OCI-LY3 (cell line): ENCODE results near the gene CCDC194.

ENCODE experiments used
- H2AFZ ChIP-seq: fragments of 200-600, 300-600 bp; shearing (Covaris generic); 2 replicates; pipeline ENCODE4 v1.6.0; 2014; ENCODE audit warnings: antibody characterized with exemption, low read depth, low read length
- H3K27ac ChIP-seq: fragments of 200-600, 300-600 bp; sonication (generic); 2 replicates; pipeline ENCODE4 v1.5.1; 2014; ENCODE audit warnings: mild to moderate bottlenecking, low read length, moderate library complexity, mixed read lengths
- H3K27me3 ChIP-seq: fragments of 200-600, 300-600 bp; sonication (generic); 2 replicates; pipeline ENCODE4 v1.6.1; 2014; ENCODE audit warnings: low read depth, low read length, mixed read lengths
- H3K36me3 ChIP-seq: fragments of 200-600, 300-600 bp; sonication (generic); replicated peaks from 2 replicates; pipeline ENCODE3; 2014; ENCODE audit warnings: low read depth, low read length, mixed read lengths
- H3K4me1 ChIP-seq: fragments of 300-600, 200-600 bp; sonication (generic); 2 replicates; pipeline ENCODE4 v1.6.1; 2014; ENCODE audit warnings: low read length, mixed read lengths
- H3K4me2 ChIP-seq: fragments of 200-600, 300-600 bp; sonication (generic); 2 replicates; pipeline ENCODE4 v1.6.1; 2014; ENCODE audit warnings: low read length, mixed read lengths
- H3K4me3 ChIP-seq: fragments of 300-600, 200-600 bp; sonication (generic); 2 replicates; pipeline ENCODE4 v1.5.1; 2014; ENCODE audit warnings: antibody characterized with exemption, mild to moderate bottlenecking, low read length, moderate library complexity
- H3K79me2 ChIP-seq: fragments of 300-600, 200-600 bp; shearing (Covaris generic); 2 replicates; pipeline ENCODE4 v1.6.1; 2014; ENCODE audit warnings: mild to moderate bottlenecking, low read length, mixed read lengths
- H3K9ac ChIP-seq: fragments of 300-600, 200-600 bp; shearing (Covaris generic); 2 replicates; pipeline ENCODE4 v1.6.0; 2014; ENCODE audit warnings: mild to moderate bottlenecking, low read length, moderate library complexity
- H3K9me3 ChIP-seq: fragments of 200-600, 300-600 bp; shearing (Covaris generic); 2 replicates; pipeline ENCODE4 v1.6.1; 2014; ENCODE audit warnings: low read length, mixed read lengths; ENCODE audit not compliant: insufficient read depth
- H4K20me1 ChIP-seq: fragments of 200-600, 300-600 bp; sonication (generic); 2 replicates; pipeline ENCODE4 v1.6.1; 2016; ENCODE audit warnings: low read length, mixed read lengths; ENCODE audit not compliant: insufficient read depth
- EZH2phosphoT487 ChIP-seq: fragments of 200-600 bp; shearing (Covaris generic); IDR thresholded peaks from 2 replicates; pipeline ENCODE4 v1.6.1; 2018; ENCODE audit warnings: antibody characterized with exemption, mixed run types, low read depth
- TF ChIP-seq, protein P1 (sequence below): fragments of 200-600, 300-600 bp; sonication (generic); IDR thresholded peaks from 2 replicates; pipeline ENCODE4 v1.5.1; 2014; ENCODE audit warnings: antibody characterized with exemption, low read length, low read depth

Gene CCDC194

DNA sequence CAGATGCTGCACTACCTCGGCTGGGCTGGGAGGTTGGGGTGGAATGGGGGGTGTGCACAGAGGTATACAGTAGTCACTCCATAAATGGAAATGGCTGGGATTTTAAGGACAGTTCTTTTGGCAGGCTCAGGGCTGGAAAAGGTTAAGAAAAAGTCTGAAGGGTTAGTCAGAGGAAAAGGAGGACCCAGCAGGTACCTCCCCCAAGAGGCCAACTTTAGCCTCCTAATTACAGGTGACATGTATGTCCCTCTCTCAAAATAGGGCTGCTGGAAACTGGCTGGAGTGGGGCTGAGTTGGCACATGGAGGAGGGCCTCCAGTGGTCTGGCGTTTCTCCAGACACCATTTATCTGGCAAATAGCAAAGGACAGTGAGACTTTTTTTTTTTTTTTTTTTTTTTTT lies 994 bp downstream of the CCDC194 start:
- H4K20me1 ChIP-seq, result no peaks in the 10 kb centered on the region
- H2AFZ ChIP-seq, result no peak overlapping the region
- no peak overlapping the region for H3K9ac ChIP-seq
- peaks cover 3% of the 10 kb centered on the region; the same call in 1 of the 2 replicates for H3K27me3 ChIP-seq
- H3K36me3 ChIP-seq, result no peaks in the 10 kb centered on the region
- H3K79me2 ChIP-seq, result no peaks in the 10 kb centered on the region
- no peak overlapping the region for H3K4me3 ChIP-seq
- H3K27ac ChIP-seq, result no peak overlapping the region
- TF ChIP-seq, protein P1, sequence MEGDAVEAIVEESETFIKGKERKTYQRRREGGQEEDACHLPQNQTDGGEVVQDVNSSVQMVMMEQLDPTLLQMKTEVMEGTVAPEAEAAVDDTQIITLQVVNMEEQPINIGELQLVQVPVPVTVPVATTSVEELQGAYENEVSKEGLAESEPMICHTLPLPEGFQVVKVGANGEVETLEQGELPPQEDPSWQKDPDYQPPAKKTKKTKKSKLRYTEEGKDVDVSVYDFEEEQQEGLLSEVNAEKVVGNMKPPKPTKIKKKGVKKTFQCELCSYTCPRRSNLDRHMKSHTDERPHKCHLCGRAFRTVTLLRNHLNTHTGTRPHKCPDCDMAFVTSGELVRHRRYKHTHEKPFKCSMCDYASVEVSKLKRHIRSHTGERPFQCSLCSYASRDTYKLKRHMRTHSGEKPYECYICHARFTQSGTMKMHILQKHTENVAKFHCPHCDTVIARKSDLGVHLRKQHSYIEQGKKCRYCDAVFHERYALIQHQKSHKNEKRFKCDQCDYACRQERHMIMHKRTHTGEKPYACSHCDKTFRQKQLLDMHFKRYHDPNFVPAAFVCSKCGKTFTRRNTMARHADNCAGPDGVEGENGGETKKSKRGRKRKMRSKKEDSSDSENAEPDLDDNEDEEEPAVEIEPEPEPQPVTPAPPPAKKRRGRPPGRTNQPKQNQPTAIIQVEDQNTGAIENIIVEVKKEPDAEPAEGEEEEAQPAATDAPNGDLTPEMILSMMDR, result no peak
- TF ChIP-seq EZH2phosphoT487, result no peak
- H3K4me2 ChIP-seq, result no peak overlapping the region
- H3K9me3 ChIP-seq, result no peaks in the 10 kb centered on the region
- peaks cover 7% of the 10 kb centered on the region for H3K4me1 ChIP-seq

- H3K27ac ChIP-seq, result no peak overlapping the region
- H3K9ac ChIP-seq, result peak overlapping the region; percentile 7; the same call in 1 of the 2 replicates
- no peaks in the 10 kb centered on the region for H3K9me3 ChIP-seq
Measured at GRCh38 chr19:17391371-17392151, 2.4 kb downstream of the CCDC194 start.

DNA sequence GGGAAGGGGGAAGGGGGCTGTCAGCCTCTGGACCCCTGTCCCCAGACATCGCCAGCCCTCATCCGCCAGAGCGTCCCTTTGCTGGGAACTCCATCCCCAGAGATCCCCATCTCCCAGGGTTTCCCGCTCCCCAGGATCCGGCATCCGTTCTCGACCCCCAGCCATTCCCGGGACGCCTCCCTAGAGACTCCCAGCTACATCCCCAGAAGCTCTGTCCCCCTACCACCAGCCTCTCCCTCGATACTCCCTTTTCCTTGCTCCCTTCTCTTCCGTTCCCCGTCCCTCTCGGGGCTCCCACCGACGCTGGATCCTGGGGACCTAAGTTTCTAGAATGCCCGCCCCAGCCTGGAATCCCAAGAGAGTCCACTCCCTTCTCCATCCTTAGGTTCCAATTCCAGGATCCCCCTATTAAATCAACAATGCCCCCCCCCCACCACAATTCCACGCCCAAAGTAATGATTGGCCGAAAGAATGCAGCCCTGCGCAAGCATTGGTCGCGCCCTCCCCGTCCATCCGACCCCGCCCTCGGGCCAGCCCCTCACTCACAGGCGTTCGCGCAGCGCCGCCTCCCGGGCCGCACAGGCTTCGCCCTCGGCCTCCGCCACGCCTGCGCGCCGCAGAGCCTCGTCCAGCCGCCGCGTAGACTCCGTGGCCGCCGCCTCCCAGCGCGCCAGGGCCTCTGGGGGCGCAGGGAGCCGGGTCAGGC lies 3.2 kb downstream of the CCDC194 start:
- Histone ChIP-seq H3K79me2 (no peaks in the 10 kb centered on the region), H3K27ac (no peak overlapping the region), H3K4me1 (peaks cover 7% of the 10 kb centered on the region), H3K9me3 (no peaks in the 10 kb centered on the region), H3K4me2 (peak overlapping the region; percentile 61), H3K36me3 (no peaks in the 10 kb centered on the region), H3K27me3 (peaks cover 3% of the 10 kb centered on the region; the same call in 1 of the 2 replicates), H3K4me3 (peak overlapping the region; percentile 63), H3K9ac (peak overlapping the region; percentile 29; the same call in 1 of the 2 replicates), H4K20me1 (no peaks in the 10 kb centered on the region), H2AFZ (peak overlapping the region; percentile 64; the same call in 1 of the 2 replicates)
- TF ChIP-seq, protein P1, result peak; percentile 51
- TF ChIP-seq EZH2phosphoT487, result no peak

More at GRCh38 chr19:17391371-17392151, 2.4 kb downstream of the CCDC194 start:
- Histone ChIP-seq H2AFZ (no peak overlapping the region), H3K79me2 (no peaks in the 10 kb centered on the region), H3K4me3 (peak overlapping the region; percentile 63), H4K20me1 (no peaks in the 10 kb centered on the region), H3K27me3 (peaks cover 3% of the 10 kb centered on the region; the same call in 1 of the 2 replicates), H3K4me1 (peaks cover 7% of the 10 kb centered on the region), H3K4me2 (peak overlapping the region; percentile 61), H3K36me3 (no peaks in the 10 kb centered on the region)
- no peak for TF ChIP-seq EZH2phosphoT487
- TF ChIP-seq, protein P1, result no peak
